Fibroblast of upper back skin (primary cell): ENCODE results near the gene TBX4.

ENCODE experiments used
- DNase-seq: peaks from one replicate; pipeline ENCODE4 v3.0.0-alpha.2; 2013

The TBX4 gene

GRCh38 chr17:61455324-61456060, 3.3 kb downstream of the TBX4 start:
- DNase-seq: no peak

GRCh38 chr17:61456061-61456681, 3.9 kb downstream of the TBX4 start:
- DNase-seq: no peak

- DNase-seq: no peak
These were observed 4.5 kb downstream of the TBX4 start for GRCh38 chr17:61456688-61457225.

GRCh38 chr17:61457226-61457983, 5.2 kb downstream of the TBX4 start:
- DNase-seq: no peak

- no peak for DNase-seq
These were observed 5.8 kb downstream of the TBX4 start for GRCh38 chr17:61458000-61458399.

- DNase-seq: no peak
These were observed 6.4 kb downstream of the TBX4 start for GRCh38 chr17:61458421-61459141.

- no peak for DNase-seq
These were observed 7.1 kb downstream of the TBX4 start for GRCh38 chr17:61459142-61459809.

- no peak for DNase-seq
These were observed 7.9 kb downstream of the TBX4 start for GRCh38 chr17:61459939-61460718.

GRCh38 chr17:61460796-61461585, 8.8 kb downstream of the TBX4 start:
- DNase-seq: no peak

- no peak for DNase-seq
These were observed 9.4 kb downstream of the TBX4 start for GRCh38 chr17:61461586-61461966.

- no peak for DNase-seq
These were observed 9.9 kb downstream of the TBX4 start for GRCh38 chr17:61461967-61462718.

- no peak for DNase-seq
These were observed 10.6 kb downstream of the TBX4 start for GRCh38 chr17:61462719-61463315.

GRCh38 chr17:61463316-61464129, 11.3 kb downstream of the TBX4 start:
- DNase-seq: no peak

- DNase-seq: no peak
These were observed 12.1 kb downstream of the TBX4 start for GRCh38 chr17:61464130-61464842.

- DNase-seq: no peak
These were observed 12.6 kb downstream of the TBX4 start for GRCh38 chr17:61464843-61465180.

GRCh38 chr17:61465550-61466237, 13.5 kb downstream of the TBX4 start:
- DNase-seq: no peak

GRCh38 chr17:61466246-61466645, 14.0 kb downstream of the TBX4 start:
- no peak for DNase-seq
